Measurements from ENCODE around the gene MCOLN2. TPM values are rescaled to one million over a fixed set of nuclear protein-coding genes. Genes with fewer than 3 reads are reported as not detected.

Gene MCOLN2
- total and polyA plus RNA-seq, 2 of the 8 experiments (the other 6 are each of a cell fraction or from before 2014, with no cell fraction given), result 1.7 to 6.1 TPM

GRCh38 chr1:84918726-84919336 lies 78.1 kb downstream of the MCOLN2 start (continued):
- TF ChIP-seq CHD7 (IDR thresholded peaks at IDR 0.05; ENCODE audit: insufficient replicate concordance, low read length), result no peak

Data from H1 (cell line).